GM19043 (cell line): ENCODE results near the gene PCSK5.
A peak's percentile ranks its signal among the peaks of the same experiment; 100 is the strongest.
"Not testable (repeated sequence)": the region's sequence is repeated elsewhere in the genome, so short reads cannot be mapped to it uniquely, and the experiment has no call there.

Experiments
- ATAC-seq: cut with Tn5 transposase; IDR thresholded peaks from one replicate; pipeline ENCODE4 v1.9.1; 2021; ENCODE audit warnings: low read depth; ENCODE audit not compliant: unreplicated experiment

Gene PCSK5

DNA sequence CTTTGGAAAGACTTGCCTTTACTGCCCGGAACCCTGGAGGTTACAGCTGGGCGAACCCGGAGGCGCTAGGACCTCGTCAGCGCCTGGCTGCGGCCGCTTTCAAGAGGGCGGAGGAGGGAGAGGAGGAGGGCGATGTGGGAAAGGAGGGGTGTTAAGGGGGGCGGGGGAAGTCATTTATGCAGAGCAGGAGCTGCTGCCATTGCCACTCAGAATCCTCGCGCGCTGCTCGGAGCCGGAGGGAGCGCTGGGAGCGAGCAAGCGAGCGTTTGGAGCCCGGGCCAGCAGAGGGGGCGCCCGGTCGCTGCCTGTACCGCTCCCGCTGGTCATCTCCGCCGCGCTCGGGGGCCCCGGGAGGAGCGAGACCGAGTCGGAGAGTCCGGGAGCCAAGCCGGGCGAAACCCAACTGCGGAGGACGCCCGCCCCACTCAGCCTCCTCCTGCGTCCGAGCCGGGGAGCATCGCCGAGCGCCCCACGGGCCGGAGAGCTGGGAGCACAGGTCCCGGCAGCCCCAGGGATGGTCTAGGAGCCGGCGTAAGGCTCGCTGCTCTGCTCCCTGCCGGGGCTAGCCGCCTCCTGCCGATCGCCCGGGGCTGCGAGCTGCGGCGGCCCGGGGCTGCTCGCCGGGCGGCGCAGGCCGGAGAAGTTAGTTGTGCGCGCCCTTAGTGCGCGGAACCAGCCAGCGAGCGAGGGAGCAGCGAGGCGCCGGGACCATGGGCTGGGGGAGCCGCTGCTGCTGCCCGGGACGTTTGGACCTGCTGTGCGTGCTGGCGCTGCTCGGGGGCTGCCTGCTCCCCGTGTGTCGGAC, at the start of gene PCSK5:
Gene PCSK5, plus strand, starts transcription at position 202 of the 805 bp plus-strand sequence. Its CDS starts 509 bp downstream, at position 711.
- peak; percentile 52 for ATAC-seq

GRCh38 chr9:75844321-75844720, 46.2 kb upstream of the PCSK5 start:
- ATAC-seq = no peak

- ATAC-seq = no peak
These were observed 44.7 kb upstream of the PCSK5 start for GRCh38 chr9:75845806-75846205.

DNA sequence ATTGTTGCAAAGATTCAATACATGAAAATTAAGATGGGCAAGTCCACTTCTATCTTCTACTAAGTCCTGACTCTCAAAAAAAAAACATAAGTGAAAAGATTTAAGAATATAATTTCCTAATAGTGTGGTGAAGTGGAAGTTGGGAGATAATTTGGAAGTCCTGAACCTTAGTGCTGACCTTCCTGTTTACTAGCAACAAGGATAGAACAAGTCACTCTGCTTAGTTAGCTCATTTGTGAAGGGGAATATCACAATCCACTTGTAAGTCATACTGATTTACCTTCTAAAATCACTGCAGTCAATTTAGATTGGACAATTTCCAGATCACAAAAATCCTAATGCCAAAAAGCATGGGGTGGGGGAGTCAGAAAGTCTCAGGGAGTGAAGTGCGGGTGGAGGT, 43.4 kb upstream of the PCSK5 start:
- ATAC-seq = no peak

GRCh38 chr9:75850459-75851200, 39.8 kb upstream of the PCSK5 start:
- ATAC-seq = no peak

DNA sequence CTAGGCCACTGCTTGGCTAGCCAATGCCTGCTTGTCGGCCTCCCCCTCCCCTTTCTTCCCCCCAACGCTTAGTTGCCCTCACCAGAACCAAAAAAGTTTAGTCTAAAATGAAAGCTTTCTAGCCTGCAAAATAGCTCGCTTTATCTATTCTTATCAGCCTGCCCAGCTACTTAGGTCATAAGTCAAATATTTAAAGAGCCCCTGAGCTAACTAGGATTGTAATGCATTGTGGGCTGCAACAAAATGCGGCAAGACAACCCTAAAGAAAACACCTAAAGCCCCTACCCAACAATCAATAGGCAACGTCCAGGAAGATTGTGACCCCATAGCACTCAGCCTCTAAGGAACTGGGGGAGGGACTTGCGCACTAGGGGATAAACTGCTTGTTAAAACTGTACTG, 38.6 kb upstream of the PCSK5 start:
- no peak for ATAC-seq

DNA sequence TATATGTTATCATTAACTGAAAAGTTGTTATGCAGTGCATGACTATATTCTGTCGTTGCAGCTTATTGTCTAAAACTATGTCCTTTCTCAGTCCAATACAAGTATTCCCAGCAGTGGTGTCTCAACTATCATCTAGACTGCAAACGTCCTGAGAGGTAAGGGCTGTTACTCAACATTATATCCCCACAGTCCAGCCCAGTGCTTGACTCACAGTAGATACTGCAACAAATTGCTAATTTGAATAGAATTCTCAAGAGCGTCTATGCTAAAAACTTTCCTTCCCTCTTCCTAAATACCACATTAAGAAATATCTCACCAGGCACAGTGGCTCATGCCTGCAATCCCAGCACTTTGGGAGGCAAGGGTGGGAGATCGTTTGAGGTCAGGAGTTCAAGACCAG, 37.7 kb upstream of the PCSK5 start:
- ATAC-seq = no peak

GRCh38 chr9:75855509-75855908, 35.0 kb upstream of the PCSK5 start:
- no peak for ATAC-seq

- ATAC-seq = no peak
These were observed 31.9 kb upstream of the PCSK5 start for GRCh38 chr9:75858497-75859092.

DNA sequence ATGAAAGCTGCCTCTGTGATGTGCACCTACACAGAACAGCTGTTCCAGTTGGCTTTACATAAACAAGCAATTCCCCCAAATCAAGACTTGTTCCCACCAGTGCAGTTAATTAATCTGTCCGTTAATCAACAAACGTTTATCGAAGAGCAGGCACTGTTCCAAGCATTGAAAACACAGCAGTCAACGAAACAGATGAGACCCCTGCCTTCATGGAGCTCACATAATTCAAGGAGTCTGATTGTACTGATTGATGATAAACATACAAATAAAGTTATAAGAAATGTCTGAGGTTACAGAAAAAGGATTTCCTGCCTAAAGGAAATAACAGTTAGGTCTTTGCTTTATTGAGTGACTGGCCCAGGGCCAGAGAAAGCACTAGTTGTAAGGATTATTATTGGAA, 26.2 kb upstream of the PCSK5 start:
- no peak for ATAC-seq

- no peak for ATAC-seq
These were observed 24.1 kb upstream of the PCSK5 start for GRCh38 chr9:75866273-75866871.

GRCh38 chr9:75868526-75868925, 21.9 kb upstream of the PCSK5 start:
- not testable (repeated sequence) for ATAC-seq

GRCh38 chr9:75869236-75869635, 21.2 kb upstream of the PCSK5 start:
- ATAC-seq = no peak

DNA sequence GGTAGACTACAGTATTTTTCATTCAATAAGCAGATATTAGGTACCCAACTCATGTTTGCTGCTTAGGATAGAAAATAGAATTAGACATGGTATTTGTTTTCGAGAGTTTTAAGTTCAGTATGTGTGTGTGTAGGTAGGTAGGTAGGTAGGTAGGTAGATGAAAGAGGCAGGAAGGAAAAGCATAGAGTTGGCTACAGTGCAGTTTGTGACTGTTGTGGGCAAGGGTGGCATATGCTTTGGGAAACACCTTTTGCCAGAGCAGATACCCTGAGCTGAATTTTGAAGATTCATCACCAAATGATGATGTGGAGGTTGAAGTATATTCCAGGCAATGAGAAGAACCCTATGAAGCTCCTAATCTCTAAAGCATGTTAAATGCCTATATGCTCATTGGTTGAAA, 20.0 kb upstream of the PCSK5 start:
- ATAC-seq = no peak

DNA sequence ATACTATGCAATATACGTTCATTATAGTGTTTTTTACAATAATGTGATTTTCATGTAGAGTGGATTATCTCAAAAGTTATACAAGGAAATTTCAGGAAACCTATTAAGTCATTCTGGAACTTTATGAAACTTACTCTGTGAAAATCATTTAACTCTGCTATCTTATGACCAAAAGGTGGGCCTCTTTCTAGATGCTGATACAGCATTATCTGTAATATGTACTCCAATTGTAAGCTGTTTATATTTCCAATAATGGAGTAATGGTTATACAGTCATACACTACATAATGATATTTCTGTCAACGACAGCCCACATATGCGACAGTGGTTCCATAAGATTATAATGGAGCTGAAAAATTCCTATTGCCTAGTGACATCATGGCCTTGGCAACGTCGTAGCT, 18.8 kb upstream of the PCSK5 start:
- ATAC-seq = no peak

DNA sequence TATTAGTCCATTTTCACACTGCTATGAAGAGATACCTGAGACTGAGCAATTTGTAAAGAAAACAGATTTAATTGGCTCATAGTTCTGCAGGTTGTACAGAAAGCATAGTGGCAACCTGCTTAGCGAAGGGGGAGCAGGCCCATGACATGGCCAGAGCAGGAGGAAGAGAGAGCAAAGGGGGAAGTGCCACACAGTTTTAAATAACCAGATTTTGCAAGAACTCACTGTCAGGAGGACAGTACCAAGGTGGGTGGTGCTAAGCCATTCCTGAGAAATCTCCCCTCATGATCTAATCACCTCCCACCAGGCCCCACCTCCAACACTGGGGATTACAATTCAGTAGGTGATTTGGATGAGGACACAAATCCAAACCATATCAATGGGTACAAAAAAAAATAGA, 16.8 kb upstream of the PCSK5 start:
- no peak for ATAC-seq

DNA sequence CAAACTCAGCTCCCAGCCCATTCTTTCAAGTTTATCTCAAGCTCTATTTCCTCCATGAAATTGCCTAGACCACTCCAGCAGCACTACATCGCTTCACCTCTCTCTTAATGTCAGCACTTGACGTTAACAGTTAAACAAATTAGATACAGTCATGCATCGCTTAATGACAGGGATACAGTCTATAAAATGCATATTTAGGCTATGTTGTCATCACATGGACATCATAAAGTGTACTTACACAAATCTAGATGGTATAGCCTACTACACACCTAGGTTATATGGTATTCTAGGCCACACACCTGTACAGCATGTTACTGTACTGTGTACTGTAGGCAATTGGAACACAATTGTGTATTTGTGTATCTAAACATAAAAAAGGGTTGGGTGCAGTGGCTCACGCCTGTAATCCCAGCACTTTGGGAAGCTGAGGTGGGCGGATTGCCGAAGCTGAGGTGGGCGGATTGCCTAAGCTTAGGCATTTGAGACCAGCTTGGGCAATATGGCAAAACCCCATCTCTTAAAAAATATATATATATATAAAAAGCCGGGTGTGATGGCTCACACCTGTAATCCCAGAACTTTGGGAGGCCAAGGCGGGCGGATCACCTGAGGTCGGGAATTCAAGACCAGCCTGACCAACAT, 13.4 kb upstream of the PCSK5 start:
- no peak for ATAC-seq

DNA sequence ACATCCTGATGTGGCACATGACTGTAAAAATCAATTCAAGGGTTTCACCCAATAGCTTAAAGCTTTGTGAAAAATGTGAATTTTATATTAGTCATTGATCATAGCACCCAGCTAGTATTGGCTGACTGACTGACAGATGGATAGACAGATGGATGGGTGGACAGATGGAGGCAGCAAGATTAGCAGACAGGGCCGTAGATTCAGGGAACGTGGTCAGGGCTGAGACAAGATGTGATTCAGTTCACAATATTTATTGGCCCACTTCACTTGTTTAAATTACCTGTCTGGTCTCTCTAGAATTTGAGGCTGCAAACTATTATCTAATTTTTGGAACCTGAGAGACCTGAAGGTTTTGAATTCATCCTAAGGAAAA, 12.0 kb upstream of the PCSK5 start:
- no peak for ATAC-seq

DNA sequence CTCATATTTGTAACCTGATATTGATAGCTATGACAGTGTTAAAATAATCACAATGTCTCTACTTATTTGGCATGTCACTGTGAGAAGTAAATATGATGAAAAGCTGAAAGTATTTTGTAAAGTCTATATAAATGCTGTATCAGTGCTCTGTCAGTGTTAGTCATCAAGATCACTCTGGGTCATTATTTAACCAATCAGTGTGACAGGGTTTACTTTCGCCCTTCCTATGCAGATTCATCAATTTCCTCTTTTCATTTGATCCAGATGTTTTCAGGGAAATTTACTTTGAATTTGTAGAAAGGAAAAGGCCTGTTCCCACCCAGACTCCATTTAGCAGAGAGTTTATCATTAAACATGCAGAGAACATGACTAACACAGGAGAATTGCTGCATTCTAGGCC, 9.9 kb upstream of the PCSK5 start:
- ATAC-seq = no peak

- no peak for ATAC-seq
These were observed 8.7 kb upstream of the PCSK5 start for GRCh38 chr9:75881761-75882160.

DNA sequence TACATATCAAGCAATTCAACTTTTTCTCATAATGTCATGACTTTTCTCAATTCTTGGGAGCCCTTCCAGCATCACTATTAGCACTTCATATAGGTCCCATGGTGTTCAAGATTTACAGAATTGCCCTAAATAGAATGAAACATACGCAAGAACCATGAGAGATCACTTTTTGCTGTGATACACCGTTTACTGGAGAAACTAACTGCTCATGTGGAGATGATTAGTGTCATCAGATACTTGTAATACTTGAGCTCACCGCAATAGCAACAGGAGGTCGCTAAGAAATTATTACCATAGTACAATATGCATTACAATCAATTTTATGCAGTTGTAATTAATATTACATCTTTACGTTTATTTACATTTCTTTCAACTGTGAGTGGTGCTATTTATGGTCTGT, 4.8 kb upstream of the PCSK5 start:
- ATAC-seq = no peak
